Skeletal muscle cell (primary cell): Measurements from ENCODE around the gene PPFIA4.
A peak's percentile ranks its signal among the peaks of the same experiment; 100 is the strongest.

Experiments used
- DNase-seq: peaks from one replicate; pipeline ENCODE4 v3.0.0-alpha.2; 2010; ENCODE audit warnings: low read depth
- H3K4me3 ChIP-seq: 2 replicates; pipeline ENCODE4 v1.5.1; 2011; ENCODE audit warnings: low read depth, mild to moderate bottlenecking, control low read depth, low read length, moderate library complexity

Gene PPFIA4

GRCh38 chr1:203054642-203055041, 28.4 kb downstream of the PPFIA4 start:
- no peak overlapping the region for H3K4me3 ChIP-seq
- no peak for DNase-seq

- DNase-seq, result no peak
- H3K4me3 ChIP-seq, result no peak overlapping the region
These were observed 29.0 kb downstream of the PPFIA4 start for GRCh38 chr1:203055161-203055799.

GRCh38 chr1:203056012-203056411, 29.7 kb downstream of the PPFIA4 start:
- no peak overlapping the region for H3K4me3 ChIP-seq
- DNase-seq, result no peak

- no peak for DNase-seq
- no peak overlapping the region for H3K4me3 ChIP-seq
These were observed 30.2 kb downstream of the PPFIA4 start for GRCh38 chr1:203056516-203056915.

GRCh38 chr1:203057911-203058675, 31.8 kb downstream of the PPFIA4 start:
- no peak overlapping the region for H3K4me3 ChIP-seq
- peak; percentile 48 for DNase-seq

- no peak for DNase-seq
- no peak overlapping the region for H3K4me3 ChIP-seq
These were observed 32.3 kb downstream of the PPFIA4 start for GRCh38 chr1:203058676-203058935.

GRCh38 chr1:203059485-203059884, 33.2 kb downstream of the PPFIA4 start:
- no peak for DNase-seq
- no peak overlapping the region for H3K4me3 ChIP-seq

- DNase-seq, result no peak
- no peak overlapping the region for H3K4me3 ChIP-seq
These were observed 33.8 kb downstream of the PPFIA4 start for GRCh38 chr1:203060115-203060514.

GRCh38 chr1:203063287-203063686, 37.0 kb downstream of the PPFIA4 start:
- DNase-seq, result no peak

GRCh38 chr1:203065191-203065590, 38.9 kb downstream of the PPFIA4 start:
- no peak overlapping the region for H3K4me3 ChIP-seq
- no peak for DNase-seq

More at GRCh38 chr1:203063287-203063686, 37.0 kb downstream of the PPFIA4 start:
- H3K4me3 ChIP-seq, result no peak overlapping the region

GRCh38 chr1:203065986-203066385, 39.7 kb downstream of the PPFIA4 start:
- DNase-seq, result no peak
- no peak overlapping the region for H3K4me3 ChIP-seq

- DNase-seq, result no peak
- no peak overlapping the region for H3K4me3 ChIP-seq
These were observed 40.7 kb downstream of the PPFIA4 start for GRCh38 chr1:203066965-203067364.

- no peak for DNase-seq
- H3K4me3 ChIP-seq, result no peak overlapping the region
These were observed 42.9 kb downstream of the PPFIA4 start for GRCh38 chr1:203069030-203069747.

GRCh38 chr1:203072002-203072602, 45.8 kb downstream of the PPFIA4 start:
- H3K4me3 ChIP-seq, result no peak overlapping the region
- DNase-seq, result no peak

GRCh38 chr1:203072911-203073310, 46.6 kb downstream of the PPFIA4 start:
- H3K4me3 ChIP-seq, result no peak overlapping the region
- DNase-seq, result no peak

GRCh38 chr1:203073469-203073868, 47.2 kb downstream of the PPFIA4 start:
- no peak overlapping the region for H3K4me3 ChIP-seq
- DNase-seq, result no peak

GRCh38 chr1:203074610-203075009, 48.3 kb downstream of the PPFIA4 start:
- DNase-seq, result no peak
- no peak overlapping the region for H3K4me3 ChIP-seq

GRCh38 chr1:203075236-203076030, 49.1 kb downstream of the PPFIA4 start:
- H3K4me3 ChIP-seq, result no peak overlapping the region
- DNase-seq, result no peak

GRCh38 chr1:203076031-203076511, 49.8 kb downstream of the PPFIA4 start:
- no peak overlapping the region for H3K4me3 ChIP-seq

More at GRCh38 chr1:203076031-203076511, 49.8 kb downstream of the PPFIA4 start:
- no peak for DNase-seq
